ENCODE results near the gene NHLRC4.
A peak's percentile ranks its signal among the peaks of the same experiment; 100 is the strongest.

Gene NHLRC4

GRCh38 chr16:589658-590187, 22.9 kb downstream of the NHLRC4 start, which contains the start of gene RAB40C (continued):
- no peak for TF ChIP-seq PRDM2 (tag by site-specific recombination; IDR thresholded peaks at IDR 0.05; ENCODE audit: borderline replicate concordance)
- no peak for TF ChIP-seq ZSCAN30 (tag by site-specific recombination; IDR thresholded peaks at IDR 0.05)
- TF ChIP-seq ZXDB (tag by site-specific recombination; IDR thresholded peaks at IDR 0.05): no peak
- peak; percentile 92 for TF ChIP-seq CTCF (tag by site-specific recombination; IDR thresholded peaks at IDR 0.05)
- TF ChIP-seq ZNF114 (tag by site-specific recombination; IDR thresholded peaks at IDR 0.05): no peak
- TF ChIP-seq ZNF629 (tag by site-specific recombination; IDR thresholded peaks at IDR 0.05): peak; percentile 28; the same call in 1 of the 2 replicates
- no peak for TF ChIP-seq ZNF621 (tag by site-specific recombination; IDR thresholded peaks at IDR 0.05)
- no peak for TF ChIP-seq RBAK (tag by site-specific recombination; IDR thresholded peaks at IDR 0.05)
- no peak for TF ChIP-seq ZNF10 (tag by site-specific recombination; IDR thresholded peaks at IDR 0.05)
- TF ChIP-seq ZSCAN5A (tag by site-specific recombination; IDR thresholded peaks at IDR 0.05): no peak
- TF ChIP-seq ZSCAN16 (tag by site-specific recombination; IDR thresholded peaks at IDR 0.05): no peak
- TF ChIP-seq ZNF274 (IDR thresholded peaks at IDR 0.05; ENCODE audit: low read length): no peak
- no peak for TF ChIP-seq ZNF274 (tag by site-specific recombination; IDR thresholded peaks at IDR 0.05; ENCODE audit: borderline replicate concordance)
- TF ChIP-seq ZNF624 (tag by site-specific recombination; IDR thresholded peaks at IDR 0.05): no peak
- TF ChIP-seq ZNF146 (tag by site-specific recombination; IDR thresholded peaks at IDR 0.05): no peak
- TF ChIP-seq OSR2 (tag by site-specific recombination; IDR thresholded peaks at IDR 0.05): no peak
- TF ChIP-seq ELK4 (IDR thresholded peaks at IDR 0.05; ENCODE audit: borderline replicate concordance, low read depth, low read length): no peak
- TF ChIP-seq ZNF2 (tag by site-specific recombination; IDR thresholded peaks at IDR 0.05): no peak
- no peak for TF ChIP-seq GFI1B (tag by site-specific recombination; IDR thresholded peaks at IDR 0.05)
- peak; percentile 95 for TF ChIP-seq SP3 (tag by site-specific recombination; IDR thresholded peaks at IDR 0.05)
- peak; percentile 78 for TF ChIP-seq PATZ1 (tag by site-specific recombination; IDR thresholded peaks at IDR 0.05)
- no peak for TF ChIP-seq ZNF549 (tag by site-specific recombination; IDR thresholded peaks at IDR 0.05)

Measured in HEK293 (cell line).